ENCODE measurements around the gene DNAJB2.

GRCh38 chr2:219282375-219282774 is 3.2 kb downstream of the DNAJB2 start:
- no peak for TF ChIP-seq MAZ (IDR thresholded peaks at IDR 0.05; ENCODE audit: borderline replicate concordance, low read depth, low read length)
- TF ChIP-seq POLR2A (IDR thresholded peaks at IDR 0.05; ENCODE audit: low read length) = no peak
- no peak for TF ChIP-seq CTCF (IDR thresholded peaks at IDR 0.05)
- no peak for TF ChIP-seq CHD2 (IDR thresholded peaks at IDR 0.05; ENCODE audit: low read length, partially characterized antibody)
- TF ChIP-seq ZNF302 (CRISPR knock-in tag; IDR thresholded peaks at IDR 0.05) = no peak
- TF ChIP-seq EP300 (IDR thresholded peaks at IDR 0.05) = no peak
- TF ChIP-seq RCOR1 (IDR thresholded peaks at IDR 0.05; ENCODE audit: low read depth, low read length) = no peak
- TF ChIP-seq MAX (IDR thresholded peaks at IDR 0.05) = no peak
- TF ChIP-seq EHF (CRISPR knock-in tag; IDR thresholded peaks at IDR 0.05) = no peak
- no peak for TF ChIP-seq JUNB (IDR thresholded peaks at IDR 0.05)
- TF ChIP-seq SREBF2 (IDR thresholded peaks at IDR 0.05) = no peak

Data from A549 (cell line).